ENCODE data around the gene LPP. TPM values are rescaled to one million over a fixed set of nuclear protein-coding genes. Genes with fewer than 3 reads are reported as not detected.

LPP gene
- total and polyA plus RNA-seq, 2 of the 4 experiments (the other 2 are of a cell fraction), result 16.0 to 130 TPM

GRCh38 chr3:188842639-188843038 lies 688.7 kb downstream of the LPP start:
- H2AK5ac ChIP-seq (ENCODE audit: low read depth, low read length), result no peak overlapping the region
- no peak overlapping the region for H3K4me2 ChIP-seq (ENCODE audit: low read depth, low read length)
- H2BK5ac ChIP-seq (ENCODE audit: low read depth, low read length, poor library complexity, severe bottlenecking), result no peak overlapping the region
- CTCF ChIA-PET, result no interaction called here
- H3K9me1 ChIP-seq (ENCODE audit: insufficient read depth, low read length), result peaks cover 3% of the 10 kb centered on the region; the same call in 1 of the 2 replicates
- no CpG with 5 or more reads among the region's 1 CpG for WGBS, 2 experiments (ENCODE audit: extremely low coverage in 2 of 2, insufficient read length in 1 of 2)
- H3K9me3 ChIP-seq (ENCODE audit: control insufficient read depth, insufficient read depth, low read length), result no peaks in the 10 kb centered on the region
- H3K4ac ChIP-seq (ENCODE audit: low read depth, low read length), result no peak overlapping the region
- no peak overlapping the region for H2BK20ac ChIP-seq (ENCODE audit: low read depth, low read length)
- H4K5ac ChIP-seq (ENCODE audit: low read depth, low read length), result no peak overlapping the region
- H3K79me1 ChIP-seq (ENCODE audit: low read depth in 1 of 2, low read length in 2 of 2), result peaks cover 29 to 46% of the 10 kb centered on the region in 2 experiments
- H2AK9ac ChIP-seq (replicated peaks; ENCODE audit: low read depth, low read length, poor library complexity), result no peak overlapping the region
- no peak overlapping the region for H3K27ac ChIP-seq (ENCODE audit: insufficient read depth, low read length)
- no peak overlapping the region for H3K18ac ChIP-seq (ENCODE audit: low read depth, low read length)
- no peaks in the 10 kb centered on the region for H3K27me3 ChIP-seq (ENCODE audit: control insufficient read depth, insufficient read depth, low read length)
- H4K8ac ChIP-seq (ENCODE audit: low read depth in 2 of 2, low read length in 2 of 2), result no peak overlapping the region
- peaks cover 3% of the 10 kb centered on the region; the same call in 1 of the 2 replicates for H4K20me1 ChIP-seq (ENCODE audit: insufficient read depth, low read length)
- no peak overlapping the region for H2BK120ac ChIP-seq (ENCODE audit: low read depth, low read length)
- H4K91ac ChIP-seq (ENCODE audit: insufficient read depth, low read depth, low read length), result no peak overlapping the region
- no peak overlapping the region for H2BK15ac ChIP-seq (ENCODE audit: low read depth, low read length)
- no peak overlapping the region for H3K14ac ChIP-seq (replicated peaks; ENCODE audit: low read depth, low read length)
- dilution Hi-C loops (cut with HindIII; ENCODE audit: low sequenced_read_pairs, unreplicated experiment), result no loop called here
- no peak overlapping the region for H3K23ac ChIP-seq (ENCODE audit: low read depth, low read length)
- peak; percentile 61 for ATAC-seq (ENCODE audit: low read depth)
- DNase-seq, result peak; percentile 59
- H2AFZ ChIP-seq (replicated peaks; ENCODE audit: low read length, poor library complexity), result no peak overlapping the region
- TF ChIP-seq CEBPB (IDR thresholded peaks at IDR 0.05; ENCODE audit: low read depth, low read length) (peak; percentile 80), POLR2A (IDR thresholded peaks at IDR 0.05; ENCODE audit: low read depth, low read length) (no peak), USF2 (IDR thresholded peaks at IDR 0.05; ENCODE audit: low read depth, low read length) (no peak), FOS (IDR thresholded peaks at IDR 0.05; ENCODE audit: low read depth, low read length) (peak; percentile 29; the same call in 1 of the 2 replicates)
- H3K9ac ChIP-seq (ENCODE audit: low read depth, low read length), result no peak overlapping the region
- no TSS peak for BruUV-seq (replicated peaks)
- H3K4me1 ChIP-seq (ENCODE audit: control insufficient read depth, insufficient read depth, low read length), result peaks cover 5% of the 10 kb centered on the region
- POLR2A ChIA-PET (ENCODE audit: unreplicated experiment), result no interaction called here
- H3K56ac ChIP-seq (ENCODE audit: extremely low read depth, insufficient read depth, low read length), result no peak overlapping the region
- no peaks in the 10 kb centered on the region for H3K36me3 ChIP-seq (ENCODE audit: control insufficient read depth, insufficient read depth, low read length)
- no peak overlapping the region for H3K4me3 ChIP-seq (ENCODE audit: insufficient read depth, low read depth, low read length)
- in situ Hi-C loops (cut with MboI; ENCODE audit: low sequenced_read_pairs), result no loop called here
- intact Hi-C loops (cut with micrococcal nuclease), result no loop called here
